Fibroblast of the aortic adventitia (primary cell): ENCODE results near the gene MRPS6. TPM values are rescaled to one million over a fixed set of nuclear protein-coding genes. Genes with fewer than 3 reads are reported as not detected.

Source experiments
- DNase-seq: peaks from one replicate; pipeline ENCODE4 v3.0.0-alpha.2; 2010; ENCODE audit warnings: low read depth
- H3K4me3 ChIP-seq: 2 replicates; pipeline ENCODE4 v1.5.1; 2011; ENCODE audit warnings: low read depth, mild to moderate bottlenecking, control low read depth, low read length, moderate library complexity
- CTCF ChIP-seq: IDR thresholded peaks from 2 replicates; pipeline ENCODE4 v1.5.1; 2011; ENCODE audit warnings: mild to moderate bottlenecking, low read length, control low read depth, inconsistent platforms; ENCODE audit not compliant: insufficient read depth
- total RNA-seq: library from RNA; depleted of rRNA; stranded (reverse); fragments of >200 nt; gene quantifications from 2 replicates; pipeline ENCODE4 v1.2.3, GENCODE V29; 2012; ENCODE audit warnings: low replicate concordance

MRPS6 gene
- total RNA-seq, 1 donor, result 78.1 TPM

- DNase-seq, result no peak
- TF ChIP-seq CTCF, result no peak
- no peak overlapping the region for H3K4me3 ChIP-seq
These were observed 37.3 kb downstream of the MRPS6 start for GRCh38 chr21:34110594-34111202.

- no peak overlapping the region for H3K4me3 ChIP-seq
- TF ChIP-seq CTCF, result no peak
- no peak for DNase-seq
These were observed 39.1 kb downstream of the MRPS6 start for GRCh38 chr21:34112316-34113033.

- H3K4me3 ChIP-seq, result no peak overlapping the region
- no peak for DNase-seq
- no peak for TF ChIP-seq CTCF
These were observed 40.5 kb downstream of the MRPS6 start for GRCh38 chr21:34113842-34114241.

- no peak for DNase-seq
- TF ChIP-seq CTCF, result no peak
- no peak overlapping the region for H3K4me3 ChIP-seq
These were observed 41.8 kb downstream of the MRPS6 start for GRCh38 chr21:34115160-34115559.

GRCh38 chr21:34116569-34116968, 43.2 kb downstream of the MRPS6 start:
- TF ChIP-seq CTCF, result no peak
- no peak overlapping the region for H3K4me3 ChIP-seq
- DNase-seq, result no peak

GRCh38 chr21:34120867-34121266, 47.5 kb downstream of the MRPS6 start:
- H3K4me3 ChIP-seq, result no peak overlapping the region
- DNase-seq, result no peak
- no peak for TF ChIP-seq CTCF
